GM18508 (cell line): Measurements from ENCODE around the gene MYO9B.

Experiments
- ATAC-seq: cut with Tn5 transposase; IDR thresholded peaks from one replicate; pipeline ENCODE4 v1.9.1; 2021; ENCODE audit warnings: moderate number of reproducible peaks; ENCODE audit not compliant: insufficient read depth, unreplicated experiment

Gene MYO9B, protein sequence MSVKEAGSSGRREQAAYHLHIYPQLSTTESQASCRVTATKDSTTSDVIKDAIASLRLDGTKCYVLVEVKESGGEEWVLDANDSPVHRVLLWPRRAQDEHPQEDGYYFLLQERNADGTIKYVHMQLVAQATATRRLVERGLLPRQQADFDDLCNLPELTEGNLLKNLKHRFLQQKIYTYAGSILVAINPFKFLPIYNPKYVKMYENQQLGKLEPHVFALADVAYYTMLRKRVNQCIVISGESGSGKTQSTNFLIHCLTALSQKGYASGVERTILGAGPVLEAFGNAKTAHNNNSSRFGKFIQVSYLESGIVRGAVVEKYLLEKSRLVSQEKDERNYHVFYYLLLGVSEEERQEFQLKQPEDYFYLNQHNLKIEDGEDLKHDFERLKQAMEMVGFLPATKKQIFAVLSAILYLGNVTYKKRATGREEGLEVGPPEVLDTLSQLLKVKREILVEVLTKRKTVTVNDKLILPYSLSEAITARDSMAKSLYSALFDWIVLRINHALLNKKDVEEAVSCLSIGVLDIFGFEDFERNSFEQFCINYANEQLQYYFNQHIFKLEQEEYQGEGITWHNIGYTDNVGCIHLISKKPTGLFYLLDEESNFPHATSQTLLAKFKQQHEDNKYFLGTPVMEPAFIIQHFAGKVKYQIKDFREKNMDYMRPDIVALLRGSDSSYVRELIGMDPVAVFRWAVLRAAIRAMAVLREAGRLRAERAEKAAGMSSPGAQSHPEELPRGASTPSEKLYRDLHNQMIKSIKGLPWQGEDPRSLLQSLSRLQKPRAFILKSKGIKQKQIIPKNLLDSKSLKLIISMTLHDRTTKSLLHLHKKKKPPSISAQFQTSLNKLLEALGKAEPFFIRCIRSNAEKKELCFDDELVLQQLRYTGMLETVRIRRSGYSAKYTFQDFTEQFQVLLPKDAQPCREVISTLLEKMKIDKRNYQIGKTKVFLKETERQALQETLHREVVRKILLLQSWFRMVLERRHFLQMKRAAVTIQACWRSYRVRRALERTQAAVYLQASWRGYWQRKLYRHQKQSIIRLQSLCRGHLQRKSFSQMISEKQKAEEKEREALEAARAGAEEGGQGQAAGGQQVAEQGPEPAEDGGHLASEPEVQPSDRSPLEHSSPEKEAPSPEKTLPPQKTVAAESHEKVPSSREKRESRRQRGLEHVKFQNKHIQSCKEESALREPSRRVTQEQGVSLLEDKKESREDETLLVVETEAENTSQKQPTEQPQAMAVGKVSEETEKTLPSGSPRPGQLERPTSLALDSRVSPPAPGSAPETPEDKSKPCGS (N-terminal part only)

DNA sequence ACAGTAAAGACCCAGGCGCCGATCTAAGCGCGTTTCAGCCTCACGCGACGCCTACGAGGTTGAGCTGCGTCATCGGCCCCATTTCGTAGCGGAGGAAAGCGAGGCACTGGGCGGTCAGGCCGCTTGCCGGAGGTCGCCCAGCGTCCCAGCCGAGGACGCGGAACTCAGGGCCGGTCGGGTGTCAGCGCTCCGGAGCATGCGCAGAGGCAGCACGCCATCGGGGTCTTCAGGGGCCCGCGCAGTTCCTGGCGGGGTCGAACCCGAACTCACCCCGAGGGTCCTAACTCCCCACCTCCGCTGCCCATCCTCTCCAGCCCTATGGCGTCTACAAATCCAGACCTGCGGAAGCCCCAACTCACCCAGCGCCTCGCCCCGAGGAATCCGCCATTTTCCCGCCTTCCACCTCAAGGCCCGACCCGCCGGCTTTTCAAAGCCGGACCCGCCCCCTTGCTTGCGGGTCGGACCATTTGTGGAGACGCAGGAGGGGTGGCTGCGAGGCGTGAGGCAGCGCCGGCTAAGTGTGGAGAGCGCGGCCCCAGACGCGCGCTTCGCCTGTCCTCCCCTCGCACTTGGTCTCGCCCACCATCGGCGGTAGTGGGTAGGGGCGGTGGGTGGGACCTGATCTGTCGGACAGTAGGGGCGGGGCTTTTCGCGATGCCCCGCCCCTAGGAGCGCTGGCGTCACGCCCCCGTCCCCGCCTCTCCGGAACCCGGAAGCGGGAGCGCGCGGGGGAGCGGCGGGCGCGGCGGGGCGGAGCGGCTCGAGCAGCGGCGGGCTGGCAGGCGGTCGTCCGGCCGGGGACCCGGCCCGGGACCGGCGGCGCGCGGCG, at the start of gene MYO9B, which contains the start of gene HAUS8:
MYO9B (plus strand) TSS at position 743 of the 829 bp plus-strand sequence. CDS start 25,941 bp downstream, outside the sequence.
HAUS8 (minus strand) TSS at position 418 of the 829 bp plus-strand sequence; CDS start at position 388, 30 bp downstream.
- peak; percentile 44 for ATAC-seq

DNA sequence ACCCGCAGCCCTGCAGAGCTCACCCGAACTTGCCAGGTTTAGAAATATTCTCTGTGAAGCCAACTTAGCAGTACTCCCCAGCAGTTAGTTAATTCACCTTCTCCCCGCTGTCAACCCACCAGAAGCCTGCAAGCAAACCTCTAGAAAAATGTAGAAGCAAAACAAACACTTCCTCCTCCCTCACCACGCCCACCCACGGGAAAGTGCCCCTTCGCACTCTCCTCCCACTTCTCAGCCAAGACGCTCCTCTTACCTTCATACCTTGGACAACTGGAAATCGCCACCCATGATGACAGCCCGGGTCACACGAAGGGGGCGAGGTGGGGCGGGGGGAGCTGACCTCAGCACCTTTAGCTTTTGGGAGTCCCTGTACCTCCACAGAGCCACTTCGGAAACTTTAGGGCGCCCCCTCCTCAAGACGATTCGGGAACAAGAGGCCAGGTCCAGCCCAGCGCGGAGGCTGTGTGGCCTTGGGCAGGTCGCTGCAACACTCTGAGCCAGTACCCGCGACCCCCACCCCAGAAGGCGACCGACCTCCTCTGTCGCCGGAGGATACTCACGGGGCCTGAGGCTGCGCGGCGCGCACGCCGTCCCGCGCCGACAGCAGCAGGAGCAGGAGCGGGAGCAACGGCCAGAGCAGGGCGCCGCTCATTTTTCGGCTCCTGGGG, 49.5 kb upstream of the MYO9B start:
- no peak for ATAC-seq

DNA sequence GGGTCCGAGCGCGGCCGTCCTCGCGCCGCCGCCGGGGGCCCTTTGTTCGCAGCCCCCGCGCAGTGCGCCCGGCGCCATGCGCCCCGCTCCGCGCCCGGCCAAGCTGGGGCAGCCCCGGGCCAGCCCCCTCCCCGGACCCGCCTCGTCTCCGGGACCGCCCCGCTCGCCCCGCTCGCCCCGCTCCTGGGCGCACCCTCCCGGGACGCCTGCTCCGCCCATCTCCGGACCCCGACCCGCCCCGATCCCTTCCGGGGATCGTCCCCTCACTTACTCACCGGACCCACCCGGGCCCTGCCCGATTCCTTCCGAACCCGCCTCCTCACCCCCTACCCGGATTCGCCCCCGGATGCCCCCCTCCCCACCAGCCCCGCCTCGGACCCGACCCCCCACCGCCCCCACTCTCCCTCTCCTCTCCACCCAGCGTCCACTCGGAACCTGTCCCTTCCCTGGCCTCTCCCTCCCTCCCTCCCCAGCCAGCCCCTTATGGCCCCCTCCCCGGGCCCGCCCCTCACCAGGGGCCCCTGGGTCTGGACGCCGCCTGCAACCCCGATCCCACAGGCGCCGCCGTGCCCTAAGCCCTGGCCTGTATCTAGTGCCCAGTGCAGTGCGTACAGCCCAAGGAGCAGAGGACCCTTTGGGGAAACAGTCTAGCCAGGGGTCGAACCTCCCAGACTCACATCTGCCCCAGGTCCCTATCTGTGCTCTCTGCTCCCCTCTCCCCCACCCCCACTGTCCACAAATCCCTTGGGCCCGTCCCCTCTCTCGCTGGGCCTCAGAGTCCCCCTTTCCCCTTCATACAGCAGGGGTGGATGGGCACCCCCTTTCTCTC, 48.7 kb upstream of the MYO9B start, which contains the start of gene CPAMD8:
CPAMD8 (minus strand) TSS at position 105 of the 829 bp plus-strand sequence. CDS start 168 bp downstream, outside the sequence.
- ATAC-seq: no peak

DNA sequence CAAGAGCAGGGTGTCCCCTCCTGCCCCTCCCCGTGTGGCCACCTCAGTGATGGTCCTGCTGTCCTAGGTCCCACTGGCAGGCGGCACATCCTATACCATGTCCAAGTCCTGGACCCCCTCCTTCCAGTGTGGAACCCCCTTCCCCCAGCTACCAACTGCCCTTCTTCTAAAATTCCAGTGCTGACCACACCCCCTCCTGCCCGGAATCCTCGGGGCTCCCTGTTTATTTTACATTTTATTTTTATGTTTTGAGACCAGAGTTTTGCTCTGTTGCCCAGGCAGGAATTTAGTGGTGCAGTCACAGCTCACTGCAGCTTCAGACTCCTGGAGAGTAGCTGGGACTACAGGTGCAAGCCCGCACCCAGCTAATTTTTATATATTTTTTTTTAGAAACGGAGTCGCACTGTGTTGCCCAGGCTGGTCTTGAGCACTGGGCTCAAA, 48.0 kb upstream of the MYO9B start:
- no peak for ATAC-seq

DNA sequence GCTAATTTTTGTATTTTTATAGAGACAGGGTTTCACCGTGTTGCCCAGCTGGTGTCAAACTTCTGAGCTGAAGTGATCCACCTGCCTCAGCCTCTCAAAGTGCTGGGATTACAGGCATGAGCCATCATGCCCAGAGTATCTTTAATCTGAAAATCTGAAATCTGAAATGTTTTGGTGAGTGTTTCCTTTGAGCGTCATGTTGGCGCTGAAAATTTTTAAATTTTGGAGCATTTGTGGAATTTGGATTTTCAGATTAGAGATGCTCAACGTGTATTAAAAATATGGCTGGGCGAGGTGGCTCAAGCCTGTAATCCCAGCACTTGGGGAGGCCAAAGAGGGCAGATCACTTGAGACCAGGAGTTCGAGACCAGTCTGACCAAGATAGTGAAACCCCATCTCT, 43.8 kb upstream of the MYO9B start:
- no peak for ATAC-seq

DNA sequence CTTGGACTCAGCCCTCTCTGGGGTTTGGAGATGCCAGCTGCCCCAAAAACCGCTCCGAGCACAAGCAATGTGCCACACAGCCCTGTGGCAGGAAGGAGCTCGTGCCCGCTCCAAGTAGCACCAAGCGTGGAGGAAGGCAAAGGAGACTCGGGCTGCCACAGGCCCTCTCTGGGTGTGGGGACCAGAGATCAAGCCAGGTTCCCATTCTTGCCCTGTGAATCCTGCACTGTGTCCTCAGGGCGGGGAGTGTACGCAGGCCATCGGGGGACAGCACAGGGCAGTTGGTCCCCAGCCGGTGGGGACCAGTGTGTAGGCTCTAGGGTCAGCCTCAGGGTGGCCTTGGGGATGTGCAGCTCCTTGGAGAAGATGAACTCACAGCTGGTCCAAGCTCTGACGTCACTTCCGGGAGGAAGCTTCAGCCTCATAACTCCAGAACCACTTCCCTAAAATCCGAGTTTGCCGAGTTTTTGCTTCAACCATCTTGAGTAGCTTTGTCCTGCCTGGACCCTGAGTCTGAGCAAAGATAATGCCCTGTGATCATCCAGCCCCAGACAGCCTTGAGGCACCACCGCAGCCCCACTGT, 39.6 kb upstream of the MYO9B start:
- ATAC-seq: no peak

DNA sequence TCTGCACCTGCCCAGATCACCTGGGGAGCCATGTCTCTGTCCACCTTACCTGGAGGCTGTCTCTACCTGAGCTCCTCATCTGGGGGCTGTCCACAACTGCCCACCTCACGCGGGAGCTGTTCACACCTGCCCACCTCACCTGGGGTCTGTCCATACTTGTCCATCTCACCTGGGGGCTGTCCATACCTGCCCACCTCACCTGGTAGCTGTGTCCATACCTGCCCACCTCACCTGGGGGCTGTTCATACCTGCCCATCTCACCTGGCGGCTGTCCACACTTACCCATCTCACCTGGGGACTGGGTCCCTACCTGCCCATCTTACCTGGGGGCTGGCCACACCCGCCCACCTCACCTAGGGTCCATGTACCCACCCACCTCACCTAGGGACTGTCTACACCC, 38.9 kb upstream of the MYO9B start:
- ATAC-seq: no peak

DNA sequence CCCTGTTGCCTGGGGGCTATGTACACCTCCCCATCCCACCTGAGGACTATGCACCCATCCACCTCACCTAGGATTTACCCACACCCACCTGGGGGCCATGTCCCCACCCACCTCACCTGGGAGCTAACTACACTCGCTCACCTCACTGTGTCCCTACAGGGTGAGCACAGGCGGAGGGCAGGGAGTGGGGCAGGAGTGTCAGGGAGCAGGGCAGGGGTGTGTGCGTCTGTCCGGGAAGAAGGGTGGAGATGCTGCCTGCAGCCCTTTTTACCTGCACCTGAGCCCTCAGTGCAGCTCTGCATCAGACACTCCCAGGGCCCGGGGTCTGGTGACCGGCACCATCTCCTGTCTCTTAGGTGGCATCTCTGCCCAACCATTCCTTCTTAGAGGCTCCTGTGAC, 38.4 kb upstream of the MYO9B start:
- ATAC-seq: no peak

DNA sequence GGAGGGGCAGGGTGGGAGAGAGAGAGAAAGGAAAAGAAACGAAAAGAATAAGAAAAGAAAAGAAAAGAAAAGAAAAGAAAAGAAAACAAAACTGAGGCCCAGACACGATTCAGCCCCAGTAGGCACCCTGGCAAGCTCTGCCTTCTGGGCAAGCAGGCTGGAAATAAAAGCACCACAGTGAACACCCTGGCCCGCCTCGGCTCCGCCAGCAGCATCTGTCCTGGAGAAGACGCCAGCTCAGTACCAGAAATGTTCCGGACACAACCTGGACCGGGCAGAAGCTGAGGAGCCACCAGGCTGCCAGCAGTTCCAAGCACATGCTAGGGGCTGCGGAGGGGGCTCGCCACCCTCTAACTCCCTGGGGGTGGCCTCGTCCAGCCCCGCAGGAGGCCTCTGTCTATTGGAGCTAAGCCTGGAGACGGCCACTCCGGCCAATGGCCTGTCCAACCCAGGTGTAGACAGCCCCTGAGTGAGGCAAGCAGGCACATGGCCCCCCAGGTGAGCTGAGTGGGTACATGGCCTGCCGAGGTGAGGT, 37.5 kb upstream of the MYO9B start:
- no peak for ATAC-seq

DNA sequence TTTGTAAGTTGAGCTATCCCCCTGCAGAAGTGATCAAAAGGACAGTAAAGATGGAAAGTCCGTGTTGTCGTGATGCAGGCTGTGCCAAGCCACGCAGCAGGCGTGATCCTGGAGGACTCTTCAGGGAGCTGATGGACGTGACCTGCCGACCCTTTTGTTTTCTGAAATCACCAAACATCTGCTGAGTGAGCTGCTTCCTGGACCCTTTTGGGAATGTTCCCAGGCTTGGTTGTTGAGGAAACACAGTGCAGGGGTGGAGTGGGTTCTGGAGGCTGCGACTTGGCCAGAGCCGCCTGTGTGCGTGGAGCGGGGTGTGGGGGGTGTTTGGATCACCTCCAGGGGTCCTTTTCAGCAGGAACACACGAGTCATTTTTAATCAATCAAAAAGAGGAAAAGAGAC, 33.6 kb upstream of the MYO9B start:
- ATAC-seq: no peak

DNA sequence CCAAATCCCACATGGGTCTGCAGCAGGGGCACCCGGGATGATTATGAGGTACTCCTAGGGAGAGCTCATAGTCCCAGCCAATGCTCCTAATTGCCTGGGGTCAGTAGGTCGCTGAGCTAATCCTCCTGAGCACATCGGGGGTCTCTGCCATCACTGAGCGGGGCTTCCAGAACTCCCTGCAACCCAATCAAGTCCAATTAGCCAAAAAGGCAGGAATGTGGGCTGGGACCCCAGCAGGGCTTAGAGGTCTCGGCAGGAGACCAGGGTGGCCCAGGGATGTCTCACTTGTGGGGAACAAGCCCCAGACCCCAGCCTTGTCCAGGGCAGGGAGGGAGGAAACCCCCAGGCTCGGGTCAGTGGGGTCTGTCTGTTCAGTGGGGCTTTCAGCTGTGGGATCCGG, 31.8 kb upstream of the MYO9B start:
- no peak for ATAC-seq

DNA sequence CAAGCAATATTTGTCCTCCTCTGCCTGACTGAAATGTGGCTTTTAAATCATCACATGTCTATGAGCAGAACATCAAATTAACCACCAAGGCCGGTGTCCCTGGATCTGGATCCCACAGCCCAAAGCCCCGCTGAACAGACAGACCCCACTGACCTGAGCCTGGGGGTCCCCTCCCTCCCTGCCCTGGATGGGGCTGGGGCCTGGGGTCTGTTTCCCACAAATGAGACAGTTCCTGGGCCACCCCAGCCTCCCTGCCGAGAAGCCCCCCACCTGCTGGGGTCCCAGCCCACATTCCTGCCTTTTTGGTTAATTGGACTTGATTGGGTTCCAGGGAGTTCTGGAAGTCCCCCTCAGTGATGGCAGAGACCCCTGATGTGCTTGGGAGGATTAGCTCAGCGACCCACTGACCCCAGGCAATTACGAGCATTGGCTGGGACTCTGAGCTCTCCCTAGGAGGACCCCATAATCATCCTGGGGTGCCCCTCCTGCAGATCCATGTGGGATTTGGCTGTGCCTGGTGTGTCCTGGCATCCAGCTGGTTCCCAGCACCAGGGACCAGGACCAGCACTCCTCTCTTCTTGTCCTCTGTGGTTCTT, 29.6 kb upstream of the MYO9B start:
- no peak for ATAC-seq

DNA sequence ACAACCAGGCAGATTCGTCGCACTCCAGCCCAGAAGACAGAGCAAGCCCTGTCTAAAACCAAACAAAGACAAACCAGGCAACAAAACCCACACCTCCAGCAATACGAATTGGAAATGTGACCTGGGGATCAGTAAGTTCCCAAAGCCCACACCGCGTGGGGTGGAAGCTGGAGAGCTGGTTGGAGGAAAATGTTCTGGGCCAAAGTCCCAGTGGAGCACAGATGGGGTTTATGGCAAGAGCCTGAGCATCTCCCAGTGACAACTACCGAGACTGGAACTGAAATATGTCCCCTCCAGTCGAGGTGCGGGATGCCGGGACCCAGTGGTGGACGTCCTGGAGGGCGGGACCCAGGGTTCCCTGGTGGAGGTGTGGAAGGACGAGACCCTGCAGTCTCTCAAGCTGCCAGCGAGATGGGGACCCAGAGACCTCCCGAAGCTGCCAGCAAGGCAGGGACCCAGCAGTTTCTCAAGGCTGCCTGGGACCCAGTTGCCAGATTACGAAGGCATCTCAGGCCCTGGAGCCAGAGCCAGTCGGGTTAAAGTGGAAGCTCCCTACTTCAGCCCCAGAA, 26.6 kb upstream of the MYO9B start:
- ATAC-seq: no peak

DNA sequence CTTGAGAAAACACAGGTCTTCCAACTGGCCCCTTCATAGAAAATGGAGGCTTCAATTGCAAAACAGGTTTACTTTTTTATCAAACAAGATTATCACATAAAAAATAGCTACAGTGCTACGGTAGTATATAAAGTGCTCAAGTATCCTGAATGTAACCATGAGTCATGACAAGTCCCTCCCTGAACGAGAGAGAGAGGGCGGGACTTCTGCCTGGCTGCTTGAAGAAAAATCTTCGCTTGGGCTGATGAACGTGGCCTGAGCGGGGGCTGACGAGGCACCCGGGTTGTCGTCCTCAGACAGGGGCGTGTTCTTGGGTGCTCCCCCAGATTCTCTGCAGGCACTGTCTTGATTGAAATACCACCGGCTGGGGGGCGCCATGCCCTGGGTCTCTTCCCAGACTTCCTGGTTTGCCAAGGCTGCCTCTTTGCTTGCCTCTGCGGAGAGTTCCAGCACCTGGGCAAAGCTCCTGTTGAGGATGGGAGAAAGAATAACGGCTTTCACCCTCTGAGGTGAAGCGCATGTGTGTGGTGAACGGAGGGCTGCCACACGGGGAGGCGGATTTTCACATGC, 25.8 kb upstream of the MYO9B start:
- no peak for ATAC-seq

DNA sequence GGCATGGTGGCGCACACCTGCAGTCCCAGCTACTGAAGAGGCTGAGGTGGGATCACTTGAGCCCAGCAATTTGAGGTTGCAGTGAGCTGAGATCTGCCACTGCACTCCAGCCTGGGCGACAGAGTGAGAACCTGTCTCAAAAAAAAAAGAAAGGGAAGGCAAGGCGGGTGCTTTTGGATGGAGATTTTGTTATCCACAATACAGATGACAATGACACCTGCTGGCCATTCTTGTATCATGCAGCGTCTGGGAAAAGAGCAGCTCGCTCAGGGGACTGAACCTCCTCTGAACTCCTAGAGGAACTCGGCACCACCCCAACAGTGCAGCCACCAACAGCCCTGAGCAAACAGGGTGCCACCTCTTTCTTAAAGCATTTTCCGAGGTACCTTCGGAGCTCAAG, 23.1 kb upstream of the MYO9B start:
- ATAC-seq: no peak

DNA sequence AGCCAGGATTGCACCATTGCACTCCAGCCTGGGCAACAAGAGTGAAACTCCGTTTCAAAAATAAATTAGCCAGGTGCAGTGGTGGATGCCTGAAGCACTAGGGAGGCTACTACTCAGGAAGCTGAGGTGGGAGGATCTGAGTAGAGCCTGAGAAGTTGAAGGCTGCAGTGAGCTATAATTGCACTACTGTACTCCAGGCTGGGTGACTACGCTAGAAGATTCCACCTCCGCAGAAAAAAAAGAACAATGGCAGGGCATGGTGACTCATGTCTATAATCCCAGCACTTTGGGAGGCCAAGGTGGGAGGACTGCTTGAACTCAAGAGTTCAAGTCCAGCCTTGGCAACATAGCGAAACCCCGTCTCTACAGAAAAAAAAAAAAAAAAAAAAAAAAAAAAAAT, 20.8 kb upstream of the MYO9B start:
- no peak for ATAC-seq
